H1 (cell line): ENCODE data around the gene PLAC1. TPM values are rescaled to one million over a fixed set of nuclear protein-coding genes. Genes with fewer than 3 reads are reported as not detected.

Source experiments
- CTCF ChIA-PET: fragments of 300-600 bp; sonication (Branson Sonifier 250); formaldehyde crosslinking; loops from one replicate; lab custom pipeline; 2021; ENCODE audit not compliant: partially characterized antibody; lab: Charles Lee
- POLR2A ChIA-PET: fragments of 300-600 bp; sonication (Branson Sonifier 250); formaldehyde crosslinking; loops from one replicate; lab custom pipeline; 2021; ENCODE audit warnings: inconsistent platforms; ENCODE audit not compliant: partially characterized antibody; lab: Charles Lee
- DNase-seq, 2 experiments: peaks; one replicate each; pipeline versions ENCODE4 v3.0.0 to v3.0.0-alpha.2; 2010 to 2022; ENCODE audit warnings: low spot score in 2 of 2, low read depth in 1 of 2, mixed read lengths in 1 of 2
- FAIRE-seq: peaks from 2 replicates; lab custom pipeline; 2011; peaks lifted over from hg19 to GRCh38; lab: Jason Lieb, UNC
- H2AFZ ChIP-seq: 2 replicates; pipeline ENCODE4 v1.8.1; 2012; ENCODE audit warnings: low read length, inconsistent platforms
- H2AK5ac ChIP-seq: 2 replicates; pipeline ENCODE4 v1.6.1; 2013; ENCODE audit warnings: low read depth, low read length
- H2BK120ac ChIP-seq: replicated peaks from 2 replicates; pipeline ENCODE3; 2013; ENCODE audit warnings: low read depth, low read length, inconsistent platforms
- H2BK12ac ChIP-seq: 2 replicates; pipeline ENCODE4 v1.6.1; 2013; ENCODE audit warnings: low read depth, low read length
- H2BK15ac ChIP-seq: 2 replicates; pipeline ENCODE4 v1.6.1; 2013; ENCODE audit warnings: low read length
- H2BK20ac ChIP-seq: 2 replicates; pipeline ENCODE4 v1.6.1; 2013; ENCODE audit warnings: low read length
- H2BK5ac ChIP-seq: 2 replicates; pipeline ENCODE4 v1.6.1; 2013; ENCODE audit warnings: low read depth, low read length
- H3K14ac ChIP-seq: 2 replicates; pipeline ENCODE4 v1.6.1; 2013; ENCODE audit warnings: inconsistent platforms; ENCODE audit not compliant: insufficient read length
- H3K18ac ChIP-seq: 2 replicates; pipeline ENCODE4 v1.6.1; 2013; ENCODE audit warnings: low read length; ENCODE audit errors: extremely low read depth
- H3K23ac ChIP-seq: 2 replicates; pipeline ENCODE4 v1.6.1; 2013; ENCODE audit warnings: inconsistent platforms; ENCODE audit not compliant: insufficient read length
- H3K23me2 ChIP-seq: 2 replicates; pipeline ENCODE4 v1.6.1; 2013; ENCODE audit warnings: low read depth, low read length
- H3K27ac ChIP-seq: 2 replicates; pipeline ENCODE4 v1.6.1; 2011; ENCODE audit warnings: low read depth, low read length, inconsistent platforms
- H3K27me3 ChIP-seq, 4 experiments: replicated peaks in 1 of 4; 1 replicate in 1 of 4; 2 replicates in 3 of 4; pipeline versions ENCODE4 v1.6.1 to v1.8.1; 2011 to 2013; ENCODE audit warnings: low read length in 3 of 4, mild to moderate bottlenecking in 3 of 4, inconsistent platforms in 2 of 4, mixed read lengths in 2 of 4, moderate library complexity in 1 of 4; ENCODE audit not compliant: control insufficient read depth in 3 of 4, insufficient read depth in 3 of 4; ENCODE audit errors: extremely low read depth in 1 of 4
- H3K36me3 ChIP-seq, 4 experiments: 2 replicates each; pipeline versions ENCODE4 v1.6.1 to v1.8.1; 2011 to 2013; ENCODE audit warnings: mild to moderate bottlenecking in 4 of 4, low read length in 3 of 4, moderate library complexity in 2 of 4, control low read depth in 1 of 4, inconsistent platforms in 1 of 4; ENCODE audit not compliant: insufficient read depth in 4 of 4, control insufficient read depth in 2 of 4
- H3K4ac ChIP-seq: replicated peaks from 2 replicates; pipeline ENCODE3; 2013; ENCODE audit warnings: low read length, low read depth, mixed read lengths, inconsistent platforms; ENCODE audit not compliant: insufficient read length
- H3K4me1 ChIP-seq, 4 experiments: replicated peaks in 1 of 4; 1 replicate in 1 of 4; 2 replicates in 3 of 4; pipeline versions ENCODE4 v1.6.1 to v1.8.1; 2011 to 2013; ENCODE audit warnings: low read length in 3 of 4, inconsistent platforms in 2 of 4, mixed read lengths in 1 of 4; ENCODE audit not compliant: insufficient read depth in 4 of 4, control insufficient read depth in 3 of 4
- H3K4me2 ChIP-seq, 2 experiments: 2 replicates each; pipeline versions ENCODE4 v1.6.1 to v1.8.1; 2011 to 2013; ENCODE audit warnings: low read depth in 2 of 2, low read length in 2 of 2, control low read depth in 1 of 2, inconsistent platforms in 1 of 2, mild to moderate bottlenecking in 1 of 2; ENCODE audit not compliant: insufficient read depth in 1 of 2
- H3K4me3 ChIP-seq, 4 experiments: fragments of 200-600, 300-600 bp in 1 of 4; sonication (generic), shearing (Covaris generic), sonication (Bioruptor Twin) in 1 of 4; 2 replicates each; pipeline versions ENCODE4 v1.5.1 to v1.8.1; 2011 to 2016; ENCODE audit warnings: low read length in 4 of 4, low read depth in 3 of 4, control low read depth in 2 of 4, inconsistent platforms in 2 of 4, mild to moderate bottlenecking in 2 of 4, mixed read lengths in 1 of 4, moderate library complexity in 1 of 4; ENCODE audit not compliant: insufficient read depth in 2 of 4; ENCODE audit errors: extremely low read depth in 1 of 4
- H3K56ac ChIP-seq: replicated peaks from 2 replicates; pipeline ENCODE3; 2013; ENCODE audit warnings: low read depth, mild to moderate bottlenecking, mixed read lengths, low read length, inconsistent platforms; ENCODE audit not compliant: insufficient read length
- H3K79me1 ChIP-seq: 2 replicates; pipeline ENCODE4 v1.6.1; 2013; ENCODE audit warnings: low read depth, low read length, control low read depth
- H3K79me2 ChIP-seq, 2 experiments: 2 replicates each; pipeline versions ENCODE4 v1.6.1 to v1.8.1; 2012 to 2013; ENCODE audit warnings: low read length in 2 of 2, mild to moderate bottlenecking in 2 of 2, inconsistent platforms in 1 of 2; ENCODE audit not compliant: insufficient read depth in 2 of 2, control insufficient read depth in 1 of 2
- H3K9ac ChIP-seq, 4 experiments: replicated peaks in 1 of 4; 1 replicate in 1 of 4; 2 replicates in 3 of 4; pipeline versions ENCODE4 v1.6.1 to v1.8.1; 2011 to 2013; ENCODE audit warnings: low read depth in 3 of 4, low read length in 3 of 4, control low read depth in 2 of 4, mild to moderate bottlenecking in 2 of 4, moderate library complexity in 2 of 4, inconsistent platforms in 1 of 4; ENCODE audit errors: extremely low read depth in 1 of 4
- H3K9me3 ChIP-seq, 2 experiments: 2 replicates each; pipeline versions ENCODE4 v1.6.1 to v1.8.1; 2012 to 2013; ENCODE audit warnings: mild to moderate bottlenecking in 2 of 2, moderate library complexity in 2 of 2, control low read depth in 1 of 2, inconsistent platforms in 1 of 2, low read depth in 1 of 2, low read length in 1 of 2, mixed read lengths in 1 of 2; ENCODE audit not compliant: insufficient read depth in 2 of 2
- H4K20me1 ChIP-seq, 2 experiments: replicated peaks in 1 of 2; 2 replicates each; pipeline versions ENCODE3 to v1.8.1; 2011 to 2013; ENCODE audit warnings: inconsistent platforms in 2 of 2, low read length in 2 of 2, mild to moderate bottlenecking in 1 of 2; ENCODE audit not compliant: insufficient read depth in 2 of 2, control insufficient read depth in 1 of 2
- H4K5ac ChIP-seq: 2 replicates; pipeline ENCODE4 v1.6.1; 2013; ENCODE audit warnings: low read length, low read depth, mixed read lengths, inconsistent platforms; ENCODE audit not compliant: insufficient read length
- H4K8ac ChIP-seq: 2 replicates; pipeline ENCODE4 v1.8.0; 2013; ENCODE audit warnings: mild to moderate bottlenecking, moderate library complexity, low read length, inconsistent platforms; ENCODE audit not compliant: insufficient read depth; ENCODE audit errors: extremely low read depth
- H4K91ac ChIP-seq: replicated peaks from 2 replicates; pipeline ENCODE3; 2013; ENCODE audit warnings: low read length, mixed read lengths, inconsistent platforms; ENCODE audit not compliant: insufficient read length
- TAF7 ChIP-seq: optimal IDR thresholded peaks from 2 replicates; pipeline ENCODE3; 2011; ENCODE audit warnings: low read depth, mild to moderate bottlenecking, inconsistent platforms, low read length, moderate library complexity, borderline replicate concordance
- whole genome bisulfite sequencing, 2 experiments: shearing (Covaris generic) in 1 of 2; methylation state at CpG; one replicate each; pipeline versions ENCODE4 v1.1.6 to v1.1.7; 2013 to 2015; ENCODE audit warnings: low lambda C conversion rate in 2 of 2, mixed read lengths in 2 of 2, inconsistent platforms in 1 of 2, low coverage in 1 of 2, missing lambda C conversion rate in 1 of 2; ENCODE audit not compliant: insufficient replicate concordance in 2 of 2, insufficient coverage in 1 of 2, insufficient read length in 1 of 2; ENCODE audit errors: extremely low coverage in 1 of 2, missing lambda C conversion rate in 1 of 2; 5-methylcytosine and 5-hydroxymethylcytosine counted together
- polyA plus RNA-seq, 7 experiments: library from polyadenylated mRNA; depleted of rRNA in 3 of 7; stranded (reverse) in 5 of 7; unstranded in 2 of 7; fragments of >200 nt in 5 of 7; fragments of 200-250 nt in 2 of 7; gene quantifications; 1 replicate in 5 of 7; 2 replicates in 1 of 7; 4 replicates in 1 of 7; pipeline versions ENCODE4 v1.2.1 to v1.2.3, GENCODE V29; 2011 to 2013; ENCODE audit warnings: missing spikeins in 2 of 7, mixed read lengths in 2 of 7
- total RNA-seq: library from RNA; stranded (reverse); fragmentation: NEBNext Ultra II Directional; extraction: Animal tissue kit (Norgen Biotek cat#: 25700); gene quantifications from 2 replicates; pipeline ENCODE4 v1.2.1, GENCODE V29; 2021

Gene PLAC1
- total and polyA plus RNA-seq, 2 of the 8 experiments (the other 6 are each of a cell fraction or from before 2014, with no cell fraction given), result 1.8 TPM; not detected in 1

DNA sequence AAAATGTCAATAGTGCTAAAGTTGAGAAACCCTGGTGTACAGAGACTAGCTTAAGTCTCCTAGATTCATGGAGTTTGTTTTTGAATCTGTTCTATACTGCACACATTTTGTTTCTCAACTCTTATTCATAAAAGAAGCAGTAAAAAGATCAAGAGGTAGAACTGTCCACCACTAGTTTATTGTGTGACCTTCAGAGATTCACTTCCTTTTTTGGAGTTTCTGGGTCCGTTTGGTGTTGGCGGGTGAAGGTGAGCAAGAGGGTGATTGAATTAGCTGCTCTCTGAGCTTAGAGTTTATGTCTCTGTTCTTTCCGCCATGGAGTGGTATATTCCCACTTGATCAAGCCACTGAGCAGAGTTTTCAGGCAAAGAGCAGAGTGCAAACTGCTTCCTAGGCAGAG, 21.4 kb upstream of the PLAC1 start:
- no peak overlapping the region for H2BK15ac ChIP-seq
- H2BK12ac ChIP-seq, result no peak overlapping the region
- no peak overlapping the region for H3K14ac ChIP-seq
- H4K20me1 ChIP-seq, result no peaks in the 10 kb centered on the region
- H4K5ac ChIP-seq, result no peak overlapping the region
- no peak overlapping the region for H2AFZ ChIP-seq
- H3K79me2 ChIP-seq, result no peaks in the 10 kb centered on the region
- no peaks in the 10 kb centered on the region for H3K79me1 ChIP-seq
- no peak overlapping the region for H3K56ac ChIP-seq
- H4K91ac ChIP-seq, result no peak overlapping the region
- no peak overlapping the region for H3K27ac ChIP-seq
- H3K9me3 ChIP-seq, result no peaks in the 10 kb centered on the region
- no peak overlapping the region for H3K4me2 ChIP-seq
- H3K36me3 ChIP-seq, result no peaks in the 10 kb centered on the region
- DNase-seq (no peak), FAIRE-seq (no peak)
- H2AK5ac ChIP-seq, result no peak overlapping the region
- H3K9ac ChIP-seq, result no peak overlapping the region
- 92% methylated on average over 3 of the region's 3 CpGs; no CpG with 5 or more reads in 1 of the 2 experiments for WGBS, 2 experiments
- no peak overlapping the region for H3K23ac ChIP-seq
- no peak overlapping the region for H3K18ac ChIP-seq
- no peak overlapping the region for H4K8ac ChIP-seq
- no peak overlapping the region for H3K4ac ChIP-seq
- H2BK20ac ChIP-seq, result no peak overlapping the region
- no peaks in the 10 kb centered on the region for H3K4me1 ChIP-seq
- H2BK120ac ChIP-seq, result no peak overlapping the region
- ChIA-PET CTCF (interaction anchor here (0.8 kb wide), 1 partner anchor 85 kb away, joined by 3 read pairs; no protein-coding TSS in a partner anchor), POLR2A (no interaction called here)
- H2BK5ac ChIP-seq, result no peak overlapping the region
- H3K27me3 ChIP-seq, result no peaks in the 10 kb centered on the region
- no peaks in the 10 kb centered on the region for H3K23me2 ChIP-seq
- H3K4me3 ChIP-seq, result no peak overlapping the region
- no peak for TF ChIP-seq TAF7
